NCI-H446 treated with DMSO at 0.1 percent for 48 hours (cell line): Measurements from ENCODE around the gene RWDD1.
"Not testable (repeated sequence)": the region's sequence is repeated elsewhere in the genome, so short reads cannot be mapped to it uniquely, and the experiment has no call there.

Source experiments
- DNase-seq: peaks from one replicate; lab custom pipeline; 2025; lab: John Stamatoyannopoulos, UW

Gene RWDD1

GRCh38 chr6:116561377-116562018, 9.8 kb upstream of the RWDD1 start:
- peak; percentile 35 for DNase-seq

- DNase-seq: no peak
These were observed 9.3 kb upstream of the RWDD1 start for GRCh38 chr6:116562019-116562403.

- DNase-seq: no peak
These were observed 8.7 kb upstream of the RWDD1 start for GRCh38 chr6:116562614-116563013.

- no peak for DNase-seq
These were observed 7.5 kb upstream of the RWDD1 start for GRCh38 chr6:116563830-116564229.

- DNase-seq: no peak
These were observed 7.0 kb upstream of the RWDD1 start for GRCh38 chr6:116564311-116564710.

GRCh38 chr6:116564921-116565872, 6.1 kb upstream of the RWDD1 start:
- no peak for DNase-seq

- no peak for DNase-seq
These were observed 3.2 kb upstream of the RWDD1 start for GRCh38 chr6:116568111-116568510.

- no peak for DNase-seq
These were observed 2.2 kb upstream of the RWDD1 start for GRCh38 chr6:116568821-116569755.

GRCh38 chr6:116571683-116572000, 338 bp downstream of the RWDD1 start:
- DNase-seq: no peak

- peak; percentile 12 for DNase-seq
These were observed 858 bp downstream of the RWDD1 start for GRCh38 chr6:116572162-116572561.

- no peak for DNase-seq
These were observed 3.9 kb downstream of the RWDD1 start for GRCh38 chr6:116575227-116575626.

GRCh38 chr6:116577486-116577885, 6.2 kb downstream of the RWDD1 start:
- DNase-seq: no peak

GRCh38 chr6:116578335-116578734, 7.0 kb downstream of the RWDD1 start:
- DNase-seq: no peak

- no peak for DNase-seq
These were observed 7.8 kb downstream of the RWDD1 start for GRCh38 chr6:116579143-116579542.

- DNase-seq: no peak
These were observed 8.9 kb downstream of the RWDD1 start for GRCh38 chr6:116580198-116580597.

- DNase-seq: no peak
These were observed 15.0 kb downstream of the RWDD1 start for GRCh38 chr6:116586276-116586675.

GRCh38 chr6:116586738-116587137, 15.4 kb downstream of the RWDD1 start:
- DNase-seq: no peak

- no peak for DNase-seq
These were observed 23.9 kb downstream of the RWDD1 start for GRCh38 chr6:116595247-116595646.

GRCh38 chr6:116596815-116597214, 25.5 kb downstream of the RWDD1 start:
- DNase-seq: no peak

GRCh38 chr6:116603916-116604315, 32.6 kb downstream of the RWDD1 start:
- not testable (repeated sequence) for DNase-seq

GRCh38 chr6:116604868-116605267, 33.6 kb downstream of the RWDD1 start:
- DNase-seq: not testable (repeated sequence)

GRCh38 chr6:116605935-116606334, 34.6 kb downstream of the RWDD1 start:
- DNase-seq: no peak
